HG02870 (cell line): ENCODE results near the gene NAPA.
"Not testable (repeated sequence)": the region's sequence is repeated elsewhere in the genome, so short reads cannot be mapped to it uniquely, and the experiment has no call there.

Experiments used
- ATAC-seq: cut with Tn5 transposase; IDR thresholded peaks from one replicate; pipeline ENCODE4 v1.9.1; 2021; ENCODE audit warnings: mild to moderate bottlenecking, moderate library complexity; ENCODE audit not compliant: unreplicated experiment

Gene NAPA

GRCh38 chr19:47487551-47488515, 27.0 kb downstream of the NAPA start:
- no peak for ATAC-seq

GRCh38 chr19:47486900-47487299, 28.0 kb downstream of the NAPA start:
- no peak for ATAC-seq

- not testable (repeated sequence) for ATAC-seq
Observed at GRCh38 chr19:47486220-47486619, 28.6 kb downstream of the NAPA start.

DNA sequence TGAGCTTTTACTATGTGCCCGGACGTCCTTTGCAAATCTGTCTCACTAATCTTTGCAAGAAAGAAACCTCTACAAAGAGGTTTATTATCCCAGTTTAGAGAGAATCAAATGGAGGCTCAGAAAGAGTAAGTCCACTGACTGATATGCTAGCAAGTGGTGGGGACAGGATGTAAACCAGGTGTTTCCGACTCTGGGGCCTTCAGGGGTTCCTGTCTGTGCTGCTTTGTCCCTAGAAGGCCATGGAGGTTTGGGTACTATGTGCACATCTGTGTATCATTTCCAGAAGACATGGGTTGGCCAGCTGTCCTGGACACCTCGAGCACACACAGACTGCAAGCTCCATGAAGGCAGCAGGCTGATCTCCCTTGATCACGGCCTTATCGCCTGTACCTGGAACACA, 29.7 kb downstream of the NAPA start:
- no peak for ATAC-seq

GRCh38 chr19:47483800-47484690, 30.8 kb downstream of the NAPA start, which contains the start of gene KPTN:
Gene KPTN (minus strand): TSS chr19:47484219. CDS start chr19:47484160, 59 bp downstream.
- ATAC-seq, result peak; percentile 59

GRCh38 chr19:47483200-47483599, 31.7 kb downstream of the NAPA start:
- no peak for ATAC-seq

GRCh38 chr19:47481460-47482052, 33.3 kb downstream of the NAPA start:
- no peak for ATAC-seq

DNA sequence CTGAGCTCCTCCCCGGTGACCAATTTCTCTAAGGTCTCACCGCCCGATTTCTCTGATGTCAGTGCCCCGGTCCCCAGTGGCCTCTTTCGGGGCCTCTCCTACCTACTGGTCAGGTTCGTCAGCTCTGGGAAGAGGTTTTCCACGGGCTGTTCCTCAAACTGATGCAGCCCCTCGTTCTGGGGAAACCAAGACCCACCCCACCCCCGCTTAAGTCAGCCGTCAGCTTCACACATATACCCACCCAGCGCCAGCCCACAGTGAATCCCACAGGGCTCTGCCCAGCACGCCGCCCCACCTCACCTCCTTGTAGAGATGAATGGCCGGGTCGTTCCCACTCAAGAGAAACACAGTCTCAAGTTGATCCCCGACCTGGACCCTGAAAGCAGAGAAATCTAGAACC, 34.2 kb downstream of the NAPA start:
- no peak for ATAC-seq

- ATAC-seq, result no peak
Observed at GRCh38 chr19:47479701-47480503, 35.0 kb downstream of the NAPA start.

DNA sequence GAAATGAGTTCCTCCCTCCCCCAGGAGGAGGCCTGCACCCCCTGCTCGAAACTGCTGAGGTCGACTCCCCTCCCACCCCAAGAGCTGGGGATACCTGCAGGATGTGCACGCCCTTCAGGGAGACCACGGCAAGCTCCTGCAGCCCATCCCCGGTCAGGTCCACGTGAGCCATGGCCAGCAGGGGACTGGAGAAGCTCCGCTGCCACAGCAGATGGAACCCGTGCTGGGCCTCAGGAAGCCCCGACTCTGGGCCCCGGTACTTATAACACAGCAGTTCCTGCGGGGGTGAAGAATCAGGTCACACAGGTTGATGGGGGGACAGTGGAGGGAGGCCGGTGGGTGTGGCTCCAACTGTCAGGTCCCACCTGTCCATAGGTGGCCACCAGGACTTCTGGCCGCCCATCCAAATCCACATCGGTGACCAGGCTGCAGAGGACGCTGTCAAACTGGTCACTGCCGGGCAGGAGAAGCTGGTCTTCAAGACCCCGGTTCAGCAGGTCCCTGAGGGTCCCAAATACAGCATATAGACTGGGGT, 38.4 kb downstream of the NAPA start:
- ATAC-seq, result no peak

GRCh38 chr19:47475465-47475864, 39.4 kb downstream of the NAPA start:
- ATAC-seq, result no peak

DNA sequence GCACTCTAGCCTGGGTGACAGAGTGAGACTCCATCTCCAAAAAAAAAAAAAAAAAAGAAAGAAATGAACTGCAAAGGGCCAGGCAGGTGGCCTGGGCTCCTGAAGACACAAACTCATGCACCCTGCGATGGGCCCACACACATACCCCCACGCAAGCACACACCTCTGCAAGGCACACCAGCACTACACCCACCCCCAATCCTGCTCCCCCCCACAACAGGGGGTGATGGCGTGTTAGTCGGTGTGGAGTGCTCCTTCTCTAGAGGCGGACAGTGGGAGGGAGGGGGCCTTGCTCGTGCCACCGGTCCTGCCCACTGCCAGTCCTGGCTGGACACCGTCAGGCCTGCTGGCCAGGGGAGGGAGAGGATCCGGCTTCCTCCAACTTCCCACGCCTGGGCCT, 41.5 kb downstream of the NAPA start:
- ATAC-seq, result no peak

DNA sequence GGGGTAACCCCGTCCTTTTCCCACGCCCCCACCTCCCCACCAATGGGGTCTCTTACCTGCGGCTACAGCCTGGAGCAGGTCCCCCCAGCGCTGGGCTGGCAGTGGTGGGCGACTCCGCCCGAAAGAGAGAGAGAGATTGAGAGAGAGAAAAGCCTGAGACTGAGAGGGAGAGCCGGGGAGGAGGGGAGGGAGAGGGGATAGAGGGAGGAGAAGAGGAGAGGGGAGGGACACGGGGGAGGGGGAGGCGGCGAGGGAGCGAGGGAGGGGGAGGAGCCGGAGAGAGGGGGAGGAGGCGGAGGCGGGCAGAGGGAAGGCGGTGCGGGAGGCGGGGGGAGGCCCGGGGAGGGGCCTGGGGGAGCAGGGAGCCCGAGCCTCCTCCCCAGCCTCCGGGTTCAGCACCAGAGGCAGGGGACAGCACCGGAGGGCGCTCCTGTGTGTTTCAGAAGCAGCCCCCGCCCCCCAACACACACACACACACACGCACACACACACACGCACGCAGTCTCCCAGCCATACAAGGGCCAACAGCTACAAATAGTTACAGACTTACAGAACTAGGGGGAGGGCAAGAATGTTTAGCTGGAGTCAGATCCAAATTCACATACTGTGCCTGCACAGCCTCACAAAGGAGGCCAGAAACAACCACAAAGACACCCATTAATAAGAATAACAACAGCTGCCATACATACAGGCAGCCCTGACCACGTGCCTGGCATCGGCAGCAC, 43.0 kb downstream of the NAPA start, which contains the start of gene SLC8A2:
Gene SLC8A2 (minus strand): TSS at position 161 of the 725 bp plus-strand sequence. CDS start 5,490 bp downstream, outside the sequence.
- ATAC-seq, result no peak

DNA sequence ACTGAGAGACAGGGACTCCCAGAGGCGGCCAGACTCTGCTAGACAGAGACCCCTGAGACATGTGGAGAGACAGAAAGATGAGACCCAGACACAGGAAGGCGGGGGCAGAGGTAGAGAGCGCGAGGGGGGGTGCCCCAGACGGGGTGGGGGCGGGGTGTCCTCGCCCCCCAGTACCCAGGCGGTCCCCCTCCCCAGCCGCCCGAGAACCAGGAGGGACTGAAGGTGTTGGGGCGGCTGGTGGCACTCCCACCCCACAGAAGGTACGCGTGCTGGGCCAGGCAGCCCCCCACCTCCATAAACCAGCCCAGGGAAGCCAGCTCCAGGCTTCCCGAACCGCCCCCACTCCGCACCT, 43.5 kb downstream of the NAPA start:
- no peak for ATAC-seq

- ATAC-seq, result no peak
Observed at GRCh38 chr19:47470447-47471195, 44.2 kb downstream of the NAPA start.

GRCh38 chr19:47469719-47470118, 45.1 kb downstream of the NAPA start:
- ATAC-seq, result no peak

GRCh38 chr19:47469363-47469700, 45.5 kb downstream of the NAPA start:
- ATAC-seq, result no peak

GRCh38 chr19:47467914-47468313, 46.9 kb downstream of the NAPA start:
- ATAC-seq, result no peak

GRCh38 chr19:47465957-47466356, 48.9 kb downstream of the NAPA start:
- ATAC-seq, result no peak
